HepG2 (cell line): ENCODE measurements around the gene DLG2. TPM values are rescaled to one million over a fixed set of nuclear protein-coding genes. Genes with fewer than 3 reads are reported as not detected.

Source experiments
- ATAC-seq: fragments of 200-7000 bp; cut with Tn5 transposase; 3 replicates; pipeline ENCODE4 v1.9.1; 2020; ENCODE audit warnings: mild to moderate bottlenecking, moderate library complexity
- BruUV-seq: library from RNA; stranded (reverse); fragments of 400-500 nt; replicated peaks from 2 replicates; lab custom pipeline; 2021; lab: Mats Ljungman, UMichigan
- CTCF ChIA-PET: fragments of 300-600 bp; formaldehyde crosslinking; extraction: SDS; loops from one replicate; lab custom pipeline; 2021; ENCODE audit warnings: low total read pairs, inconsistent platforms, low intra/inter-chr PET ratio; lab: Yijun Ruan, JAX
- POLR2A ChIA-PET: fragments of 350-600 bp; sonication (Branson Sonifier 250); formaldehyde crosslinking; loops from one replicate; lab custom pipeline; 2020; ENCODE audit warnings: antibody characterized with exemption, inconsistent platforms; lab: Yijun Ruan, JAX
- DNase-seq: peaks from one replicate; pipeline ENCODE4 v3.0.0-alpha.2; 2015; ENCODE audit warnings: low spot score
- FAIRE-seq: peaks from 3 replicates; lab custom pipeline; 2011; peaks lifted over from hg19 to GRCh38; lab: Jason Lieb, UNC
- H2AFZ ChIP-seq: one replicate; pipeline ENCODE4 v1.6.1; 2011; ENCODE audit warnings: low read length, inconsistent platforms
- H3K27ac ChIP-seq: fragments of 300-600 bp; 3 replicates; pipeline ENCODE4 v1.8.0; 2011; ENCODE audit warnings: mixed run types, mild to moderate bottlenecking, mixed read lengths, low read length, inconsistent platforms; ENCODE audit not compliant: insufficient read depth; ENCODE audit errors: extremely low read length
- H3K27me3 ChIP-seq, 2 experiments: fragments of 200-600 bp in 1 of 2; 2 replicates in 1 of 2; 3 replicates in 1 of 2; pipeline versions ENCODE4 v1.6.0 to v1.8.0; 2011; ENCODE audit warnings: low read length in 2 of 2, mild to moderate bottlenecking in 2 of 2, moderate library complexity in 2 of 2, inconsistent platforms in 1 of 2; ENCODE audit not compliant: insufficient read depth in 2 of 2, control insufficient read depth in 1 of 2
- H3K36me3 ChIP-seq, 2 experiments: fragments of 200-600 bp in 1 of 2; replicated peaks in 1 of 2; 2 replicates in 1 of 2; 3 replicates in 1 of 2; pipeline versions ENCODE4 v1.5.1 to v1.8.0; 2011; ENCODE audit warnings: low read length in 2 of 2, inconsistent platforms in 1 of 2; ENCODE audit not compliant: insufficient read depth in 2 of 2, control insufficient read depth in 1 of 2
- H3K4me1 ChIP-seq: 2 replicates; pipeline ENCODE4 v1.5.1; 2012; ENCODE audit warnings: low read length, inconsistent platforms; ENCODE audit not compliant: insufficient read depth
- H3K4me2 ChIP-seq: 2 replicates; pipeline ENCODE4 v1.6.0; 2011; ENCODE audit warnings: low read depth, low read length, inconsistent platforms
- H3K4me3 ChIP-seq, 3 experiments: fragments of 200-600 bp in 1 of 3; sonication (generic), shearing (Covaris generic) in 1 of 3; replicated peaks in 1 of 3; 2 replicates each; pipeline ENCODE4 v1.5.1; 2011 to 2016; ENCODE audit warnings: low read length in 3 of 3, inconsistent platforms in 2 of 3, low read depth in 2 of 3, mild to moderate bottlenecking in 2 of 3, control low read depth in 1 of 3, mixed read lengths in 1 of 3; ENCODE audit not compliant: insufficient read depth in 1 of 3
- H3K79me2 ChIP-seq: one replicate; pipeline ENCODE4 v1.6.1; 2011; ENCODE audit warnings: low read length, inconsistent platforms; ENCODE audit not compliant: insufficient read depth
- H3K9ac ChIP-seq: 2 replicates; pipeline ENCODE4 v1.6.0; 2011; ENCODE audit warnings: mild to moderate bottlenecking, low read depth, low read length, inconsistent platforms; ENCODE audit not compliant: insufficient read depth
- H3K9me3 ChIP-seq: 2 replicates; pipeline ENCODE4 v1.5.1; 2012; ENCODE audit warnings: mild to moderate bottlenecking, low read length
- H4K20me1 ChIP-seq: 2 replicates; pipeline ENCODE4 v1.6.0; 2011; ENCODE audit warnings: inconsistent platforms, mild to moderate bottlenecking, low read length, moderate library complexity; ENCODE audit not compliant: insufficient read depth
- JUNB ChIP-seq: sonication (generic); formaldehyde crosslinking; IDR thresholded peaks from 2 replicates; pipeline ENCODE4 v1.8.0; 2022; ENCODE audit warnings: missing genetic modification reagents, mild to moderate bottlenecking, borderline replicate concordance
- MIER2 ChIP-seq: IDR thresholded peaks from 2 replicates; pipeline ENCODE4 v1.6.1; 2016; ENCODE audit warnings: missing biosample characterization, missing genetic modification reagents
- NFE2L2 ChIP-seq: fragments of 150-350 bp; IDR thresholded peaks from 2 replicates; pipeline ENCODE4 v1.6.1; 2014; ENCODE audit warnings: low read length
- RXRB ChIP-seq: IDR thresholded peaks from 2 replicates; pipeline ENCODE4 v1.6.1; 2016; ENCODE audit warnings: borderline replicate concordance, missing genetic modification reagents, missing compliant biosample characterization
- SNAPC4 ChIP-seq: sonication (generic); formaldehyde crosslinking; IDR thresholded peaks from 2 replicates; pipeline ENCODE4 v1.4.0; 2020; ENCODE audit warnings: mild to moderate bottlenecking, missing genetic modification reagents
- in situ Hi-C: cut with HindIII; loops from 2 replicates; pipeline ENCODE4 v1.10.0; 2017; ENCODE audit warnings: low pct_unique_long_range_greater_than_20kb; ENCODE audit not compliant: extremely low pct_ligation_motif_present
- intact Hi-C: fragments of 100-400 bp; cut with micrococcal nuclease; formaldehyde crosslinking; loops from one replicate; pipeline ENCODE4 v1.10.0; 2022; ENCODE audit not compliant: unreplicated experiment
- polyA plus RNA-seq, 8 experiments: library from polyadenylated mRNA; depleted of rRNA in 3 of 8; stranded (reverse) in 7 of 8; unstranded in 1 of 8; fragments of >200 nt; fragmentation: Illumina TruSeq in 4 of 8; extraction: Trizol in 4 of 8; gene quantifications; 2 replicates each; pipeline versions ENCODE4 v1.2.1 to v1.2.3, GENCODE V29; 2011 to 2016; ENCODE audit warnings: low read depth in 4 of 8, missing spikeins in 1 of 8, mixed read lengths in 1 of 8; ENCODE audit not compliant: insufficient read depth in 1 of 8
- total RNA-seq, 5 experiments: library from RNA; depleted of rRNA; stranded (reverse); fragments of >200 nt; fragmentation: Illumina TruSeq; extraction: Trizol; gene quantifications; 2 replicates each; pipeline ENCODE4 v1.2.3, GENCODE V29; 2016; ENCODE audit warnings: low read depth in 1 of 5

DLG2 gene
- total and polyA plus RNA-seq, 2 of the 13 experiments (the other 11 are each of a cell fraction or from before 2014, with no cell fraction given): 0.46 to 1.0 TPM

- Histone ChIP-seq H3K27me3 (no peaks in the 10 kb centered on the region), H3K79me2 (no peaks in the 10 kb centered on the region), H3K4me1 (no peaks in the 10 kb centered on the region), H2AFZ (no peak overlapping the region), H3K4me3 (no peak overlapping the region), H4K20me1 (no peaks in the 10 kb centered on the region), H3K9ac (no peak overlapping the region), H3K27ac (no peak overlapping the region), H3K4me2 (no peak overlapping the region), H3K9me3 (no peaks in the 10 kb centered on the region), H3K36me3 (no peaks in the 10 kb centered on the region)
- BruUV-seq: no TSS peak
- ATAC-seq: no peak
- POLR2A ChIA-PET: no interaction called here
- intact Hi-C loops (no loop called here), in situ Hi-C loops (no loop called here)
- FAIRE-seq: no peak
- TF ChIP-seq JUNB (CRISPR knock-in tag): no peak
- TF ChIP-seq SNAPC4 (CRISPR knock-in tag): no peak
- no peak for TF ChIP-seq RXRB (CRISPR knock-in tag)
- TF ChIP-seq NFE2L2: peak; percentile 63
- no peak for TF ChIP-seq MIER2 (CRISPR knock-in tag)
- no peak for DNase-seq
- CTCF ChIA-PET: no interaction called here
These were observed 1582.0 kb downstream of the DLG2 start for GRCh38 chr11:84045146-84045545.
